Spleen (tissue), 7 donors: ENCODE results near the gene TAS2R40.

Source experiments
- POLR2A ChIP-seq, 3 donors: fragments of 450-650 bp; IDR thresholded peaks; one replicate each; pipeline ENCODE4 v1.5.1; 2017; ENCODE audit warnings: antibody characterized with exemption in 3 of 3, mild to moderate bottlenecking in 1 of 3
- POLR2AphosphoS5 ChIP-seq, 3 donors: sonication (generic); formaldehyde crosslinking; IDR thresholded peaks; one replicate each; pipeline ENCODE4 v1.5.1; 2017; ENCODE audit warnings: antibody characterized with exemption in 3 of 3
- TF ChIP-seq, protein P1 (sequence below), 11 experiments: fragments of 200-600 bp in 7 of 11; fragments of 450-650 bp in 4 of 11; sonication (generic) in 4 of 11; IDR thresholded peaks in 8 of 11; conservative IDR thresholded peaks in 3 of 11; 1 replicate in 7 of 11; 2 replicates in 4 of 11; pipeline versions ENCODE4 v1.4.0 to v1.8.0; 2016 to 2021; ENCODE audit warnings: antibody characterized with exemption in 11 of 11, inconsistent platforms in 4 of 11, mild to moderate bottlenecking in 1 of 11
- donor health status: DM: no; HTN: no; CAD: no; lungs with moderate emphysema.
- donor health status: DM: no; HTN: no; CAD: no.
- donor health status: DM: no; HTN: no; CAD: no.

DNA sequence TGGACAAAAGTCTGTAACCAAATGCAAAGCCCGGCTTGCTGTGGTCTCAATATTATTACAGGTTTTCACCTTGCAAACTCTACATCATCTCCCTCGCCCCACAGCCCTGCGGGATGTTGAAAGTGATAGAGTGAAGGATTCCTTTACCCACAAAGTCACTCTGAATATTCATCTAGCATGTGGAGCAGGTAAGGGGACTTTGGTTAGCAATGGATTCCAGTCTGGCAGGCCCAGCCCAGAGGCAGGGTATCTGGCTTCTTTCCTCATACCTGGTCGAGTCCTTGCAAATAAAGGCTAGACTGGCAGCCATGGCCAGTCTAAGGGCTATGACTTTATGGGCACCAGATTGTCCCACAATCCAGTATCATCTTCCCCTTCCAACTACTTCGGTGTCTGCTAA is 3.2 kb downstream of the TAS2R40 start:
- TF ChIP-seq POLR2AphosphoS5 (IDR thresholded peaks at IDR 0.05), result no peak
- TF ChIP-seq, protein P1, sequence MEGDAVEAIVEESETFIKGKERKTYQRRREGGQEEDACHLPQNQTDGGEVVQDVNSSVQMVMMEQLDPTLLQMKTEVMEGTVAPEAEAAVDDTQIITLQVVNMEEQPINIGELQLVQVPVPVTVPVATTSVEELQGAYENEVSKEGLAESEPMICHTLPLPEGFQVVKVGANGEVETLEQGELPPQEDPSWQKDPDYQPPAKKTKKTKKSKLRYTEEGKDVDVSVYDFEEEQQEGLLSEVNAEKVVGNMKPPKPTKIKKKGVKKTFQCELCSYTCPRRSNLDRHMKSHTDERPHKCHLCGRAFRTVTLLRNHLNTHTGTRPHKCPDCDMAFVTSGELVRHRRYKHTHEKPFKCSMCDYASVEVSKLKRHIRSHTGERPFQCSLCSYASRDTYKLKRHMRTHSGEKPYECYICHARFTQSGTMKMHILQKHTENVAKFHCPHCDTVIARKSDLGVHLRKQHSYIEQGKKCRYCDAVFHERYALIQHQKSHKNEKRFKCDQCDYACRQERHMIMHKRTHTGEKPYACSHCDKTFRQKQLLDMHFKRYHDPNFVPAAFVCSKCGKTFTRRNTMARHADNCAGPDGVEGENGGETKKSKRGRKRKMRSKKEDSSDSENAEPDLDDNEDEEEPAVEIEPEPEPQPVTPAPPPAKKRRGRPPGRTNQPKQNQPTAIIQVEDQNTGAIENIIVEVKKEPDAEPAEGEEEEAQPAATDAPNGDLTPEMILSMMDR (IDR thresholded peaks at IDR 0.05 in 8 of 11, conservative IDR thresholded peaks at IDR 0.05 in 3 of 11), result no peak
- no peak for TF ChIP-seq POLR2A (IDR thresholded peaks at IDR 0.05)
